K562 (cell line): ENCODE results near the gene MYG1. TPM values are rescaled to one million over a fixed set of nuclear protein-coding genes. Genes with fewer than 3 reads are reported as not detected.

Source experiments
- ATF7 ChIP-seq: fragments of 450-650 bp; IDR thresholded peaks from 2 replicates; pipeline ENCODE4 v1.7.1; 2014; ENCODE audit warnings: mild to moderate bottlenecking, moderate library complexity
- BHLHE40 ChIP-seq: IDR thresholded peaks from 2 replicates; pipeline ENCODE4 v1.6.1; 2011; ENCODE audit warnings: low read length, improper control_type of control experiment
- BRF1 ChIP-seq: IDR thresholded peaks from 3 replicates; pipeline ENCODE4 v1.6.1; 2011; ENCODE audit warnings: borderline replicate concordance, mild to moderate bottlenecking; ENCODE audit not compliant: insufficient read length; ENCODE audit errors: extremely low read depth
- GABPB2 ChIP-seq: fragments of 250-450 bp; sonication (Bioruptor Pico); conservative IDR thresholded peaks from 2 replicates; pipeline ENCODE4 v1.5.1; 2021; ENCODE audit warnings: mild to moderate bottlenecking
- GATAD2B ChIP-seq: fragments of 450-650 bp; IDR thresholded peaks from 2 replicates; pipeline ENCODE4 v1.6.1; 2017; ENCODE audit warnings: mild to moderate bottlenecking, borderline replicate concordance
- KLF10 ChIP-seq: fragments of 250-450 bp; sonication (Bioruptor Pico); IDR thresholded peaks from 2 replicates; pipeline ENCODE4 v1.6.1; 2021; ENCODE audit warnings: matching md5 sums
- L3MBTL2 ChIP-seq: fragments of 450-650 bp; IDR thresholded peaks from 2 replicates; pipeline ENCODE4 v1.6.1; 2016; ENCODE audit warnings: mild to moderate bottlenecking, moderate library complexity
- MED1 ChIP-seq: sonication (generic); formaldehyde crosslinking; IDR thresholded peaks from 2 replicates; pipeline ENCODE4 v1.8.1; 2023; ENCODE audit warnings: missing genetic modification reagents, borderline replicate concordance
- MYNN ChIP-seq, 2 experiments: sonication (generic); formaldehyde crosslinking in 1 of 2; IDR thresholded peaks; 2 replicates each; pipeline versions ENCODE4 v1.5.0 to v1.6.1; 2016 to 2020; ENCODE audit warnings: antibody characterized with exemption in 1 of 2, missing genetic modification reagents in 1 of 2
- NONO ChIP-seq, 2 experiments: fragments of 200-400 bp in 1 of 2; fragments of 450-650 bp in 1 of 2; formaldehyde crosslinking in 1 of 2; IDR thresholded peaks; 2 replicates each; pipeline ENCODE4 v1.6.1; 2017; ENCODE audit warnings: low read depth in 2 of 2, mild to moderate bottlenecking in 2 of 2, moderate library complexity in 2 of 2, low read length in 1 of 2
- PCBP2 ChIP-seq: fragments of 200-400 bp; formaldehyde crosslinking; IDR thresholded peaks from 2 replicates; pipeline ENCODE4 v1.6.1; 2018; ENCODE audit warnings: low read length, low read depth, mild to moderate bottlenecking, moderate library complexity; ENCODE audit not compliant: poor library complexity, severe bottlenecking
- RAD51 ChIP-seq: fragments of 450-650 bp; IDR thresholded peaks from 2 replicates; pipeline ENCODE4 v1.7.1; 2016; ENCODE audit warnings: low read depth, mild to moderate bottlenecking, borderline replicate concordance
- ZNF12 ChIP-seq: sonication (generic); formaldehyde crosslinking; IDR thresholded peaks from 2 replicates; pipeline ENCODE4 v1.4.0; 2020; ENCODE audit warnings: mild to moderate bottlenecking, missing genetic modification reagents
- ZNF121 ChIP-seq: sonication (generic); formaldehyde crosslinking; conservative IDR thresholded peaks from 2 replicates; pipeline ENCODE4 v1.8.0; 2022; ENCODE audit warnings: missing genetic modification reagents
- ZNF445 ChIP-seq: fragments of 250-450 bp; sonication (Bioruptor Pico); IDR thresholded peaks from 2 replicates; pipeline ENCODE4 v1.4.0; 2020; ENCODE audit warnings: low read depth, mild to moderate bottlenecking, moderate library complexity
- ZNF583 ChIP-seq: fragments of 250-450 bp; sonication (Bioruptor Pico); IDR thresholded peaks from 2 replicates; pipeline ENCODE4 v1.4.0; 2020
- polyA plus RNA-seq, 8 experiments: library from polyadenylated mRNA; depleted of rRNA in 4 of 8; stranded (reverse) in 5 of 8; unstranded in 3 of 8; fragments of >200 nt; fragmentation: Nextera tagmentation in 2 of 8; fragmentation: Illumina TruSeq in 1 of 8; extraction: Ambion mirVana in 2 of 8; extraction: Trizol in 1 of 8; gene quantifications; 2 replicates each; pipeline versions ENCODE4 v1.2.1 to v1.2.3, GENCODE V29; 2011 to 2014; ENCODE audit warnings: inconsistent platforms in 1 of 8, missing spikeins in 1 of 8
- total RNA-seq, 7 experiments: library from RNA; depleted of rRNA in 6 of 7; stranded (reverse); fragments of >200 nt in 6 of 7; fragmentation: Illumina TruSeq in 2 of 7; extraction: Trizol in 2 of 7; gene quantifications; 2 replicates each; pipeline versions ENCODE4 v1.2.1 to v1.2.3, GENCODE V29; 2011 to 2021; ENCODE audit warnings: low replicate concordance in 1 of 7
- TF ChIP-seq, protein P1 (sequence below): fragments of 450-650 bp; formaldehyde crosslinking; IDR thresholded peaks from 2 replicates; pipeline ENCODE4 v1.4.0; 2020; ENCODE audit warnings: mild to moderate bottlenecking
- TF ChIP-seq, protein P2 (sequence below): sonication (generic); formaldehyde crosslinking; IDR thresholded peaks from 2 replicates; pipeline ENCODE4 v1.8.1; 2023; ENCODE audit warnings: mild to moderate bottlenecking, missing genetic modification reagents
- TF ChIP-seq, protein P3 (sequence below): fragments of 250-450 bp; sonication (Bioruptor Pico); IDR thresholded peaks from 2 replicates; pipeline ENCODE4 v1.5.0; 2022; ENCODE audit warnings: mild to moderate bottlenecking
- TF ChIP-seq, protein P4 (sequence below): IDR thresholded peaks from 2 replicates; pipeline ENCODE4 v1.6.1; 2012; ENCODE audit warnings: low read depth, low read length, improper control_type of control experiment, borderline replicate concordance

The MYG1 gene
- total and polyA plus RNA-seq, 9 of the 15 experiments (the other 6 are each of a cell fraction or from before 2014, with no cell fraction given), result 0.45 to 5.6 (median 2.1) TPM

DNA sequence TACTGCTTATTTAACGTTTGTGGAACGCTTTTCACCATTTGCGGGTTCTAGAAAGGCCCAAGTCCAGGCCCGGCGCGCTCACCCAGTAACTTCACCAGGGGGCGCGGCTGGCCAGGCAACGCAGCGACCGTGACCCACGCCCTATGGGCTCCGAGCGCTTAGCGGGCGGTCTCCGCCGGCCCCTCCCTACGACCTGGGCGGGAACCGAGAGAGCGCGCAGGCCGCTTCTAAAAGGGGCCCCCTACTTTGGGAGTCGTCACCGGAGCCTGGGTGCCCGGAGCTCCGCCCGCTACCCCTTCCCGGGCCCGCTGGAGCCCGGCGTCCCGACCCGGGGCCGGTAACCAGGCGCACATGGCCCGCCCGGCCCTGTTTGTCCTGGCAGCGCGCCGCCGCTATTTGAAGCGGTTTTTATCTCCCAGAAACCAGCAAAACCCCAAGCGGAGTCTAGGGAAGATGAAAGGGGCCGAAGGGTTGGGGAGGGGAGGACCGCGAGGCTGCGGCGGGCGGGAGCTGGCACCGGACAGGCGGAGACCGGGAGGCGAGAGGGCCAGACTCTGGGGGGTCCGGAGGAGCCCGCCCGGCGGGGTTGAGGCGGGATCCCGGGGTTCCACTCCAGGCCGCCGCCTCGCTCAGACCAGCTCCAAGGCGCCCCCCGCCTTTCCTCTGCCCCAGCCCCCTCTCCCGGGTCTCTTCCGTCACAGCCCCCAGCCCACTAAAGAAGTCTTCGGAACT, 25.4 kb downstream of the MYG1 start (continued):
- TF ChIP-seq, protein P1, sequence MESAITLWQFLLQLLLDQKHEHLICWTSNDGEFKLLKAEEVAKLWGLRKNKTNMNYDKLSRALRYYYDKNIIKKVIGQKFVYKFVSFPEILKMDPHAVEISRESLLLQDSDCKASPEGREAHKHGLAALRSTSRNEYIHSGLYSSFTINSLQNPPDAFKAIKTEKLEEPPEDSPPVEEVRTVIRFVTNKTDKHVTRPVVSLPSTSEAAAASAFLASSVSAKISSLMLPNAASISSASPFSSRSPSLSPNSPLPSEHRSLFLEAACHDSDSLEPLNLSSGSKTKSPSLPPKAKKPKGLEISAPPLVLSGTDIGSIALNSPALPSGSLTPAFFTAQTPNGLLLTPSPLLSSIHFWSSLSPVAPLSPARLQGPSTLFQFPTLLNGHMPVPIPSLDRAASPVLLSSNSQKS (CRISPR knock-in tag), result no peak
- no peak for TF ChIP-seq ZNF12 (CRISPR knock-in tag)
- no peak for TF ChIP-seq MED1 (CRISPR knock-in tag)
- TF ChIP-seq NONO (IDR thresholded peaks at IDR 0.05; ENCODE audit: low read depth in 2 of 2, low read length in 1 of 2), result peak; percentile 64 to 85; a peak in 3 of 4 replicates
- TF ChIP-seq ZNF583 (CRISPR knock-in tag), result 0 out of 2 replicates have a peak, but pooled peaks have one; percentile 31
- TF ChIP-seq MYNN (IDR thresholded peaks at IDR 0.05), result peak; percentile 9; the same call in 1 of the 2 replicates
- no peak for TF ChIP-seq MYNN (CRISPR knock-in tag; IDR thresholded peaks at IDR 0.05)
- peak; percentile 65; the same call in 1 of the 2 replicates for TF ChIP-seq ATF7
- TF ChIP-seq RAD51, result no peak
- TF ChIP-seq, protein P2, sequence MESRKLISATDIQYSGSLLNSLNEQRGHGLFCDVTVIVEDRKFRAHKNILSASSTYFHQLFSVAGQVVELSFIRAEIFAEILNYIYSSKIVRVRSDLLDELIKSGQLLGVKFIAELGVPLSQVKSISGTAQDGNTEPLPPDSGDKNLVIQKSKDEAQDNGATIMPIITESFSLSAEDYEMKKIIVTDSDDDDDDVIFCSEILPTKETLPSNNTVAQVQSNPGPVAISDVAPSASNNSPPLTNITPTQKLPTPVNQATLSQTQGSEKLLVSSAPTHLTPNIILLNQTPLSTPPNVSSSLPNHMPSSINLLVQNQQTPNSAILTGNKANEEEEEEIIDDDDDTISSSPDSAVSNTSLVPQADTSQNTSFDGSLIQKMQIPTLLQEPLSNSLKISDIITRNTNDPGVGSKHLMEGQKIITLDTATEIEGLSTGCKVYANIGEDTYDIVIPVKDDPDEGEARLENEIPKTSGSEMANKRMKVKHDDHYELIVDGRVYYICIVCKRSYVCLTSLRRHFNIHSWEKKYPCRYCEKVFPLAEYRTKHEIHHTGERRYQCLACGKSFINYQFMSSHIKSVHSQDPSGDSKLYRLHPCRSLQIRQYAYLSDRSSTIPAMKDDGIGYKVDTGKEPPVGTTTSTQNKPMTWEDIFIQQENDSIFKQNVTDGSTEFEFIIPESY (CRISPR knock-in tag), result peak; percentile 44; the same call in 1 of the 2 replicates
- no peak for TF ChIP-seq ZNF121
- TF ChIP-seq, protein P3, sequence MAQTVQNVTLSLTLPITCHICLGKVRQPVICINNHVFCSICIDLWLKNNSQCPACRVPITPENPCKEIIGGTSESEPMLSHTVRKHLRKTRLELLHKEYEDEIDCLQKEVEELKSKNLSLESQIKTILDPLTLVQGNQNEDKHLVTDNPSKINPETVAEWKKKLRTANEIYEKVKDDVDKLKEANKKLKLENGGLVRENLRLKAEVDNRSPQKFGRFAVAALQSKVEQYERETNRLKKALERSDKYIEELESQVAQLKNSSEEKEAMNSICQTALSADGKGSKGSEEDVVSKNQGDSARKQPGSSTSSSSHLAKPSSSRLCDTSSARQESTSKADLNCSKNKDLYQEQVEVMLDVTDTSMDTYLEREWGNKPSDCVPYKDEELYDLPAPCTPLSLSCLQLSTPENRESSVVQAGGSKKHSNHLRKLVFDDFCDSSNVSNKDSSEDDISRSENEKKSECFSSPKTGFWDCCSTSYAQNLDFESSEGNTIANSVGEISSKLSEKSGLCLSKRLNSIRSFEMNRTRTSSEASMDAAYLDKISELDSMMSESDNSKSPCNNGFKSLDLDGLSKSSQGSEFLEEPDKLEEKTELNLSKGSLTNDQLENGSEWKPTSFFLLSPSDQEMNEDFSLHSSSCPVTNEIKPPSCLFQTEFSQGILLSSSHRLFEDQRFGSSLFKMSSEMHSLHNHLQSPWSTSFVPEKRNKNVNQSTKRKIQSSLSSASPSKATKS, result no peak
- TF ChIP-seq PCBP2, result no peak
- peak; percentile 94 for TF ChIP-seq L3MBTL2
- no peak for TF ChIP-seq ZNF445 (CRISPR knock-in tag)
- TF ChIP-seq GATAD2B, result peak; percentile 73; the same call in 1 of the 2 replicates
- no peak for TF ChIP-seq BRF1
- TF ChIP-seq, protein P4, sequence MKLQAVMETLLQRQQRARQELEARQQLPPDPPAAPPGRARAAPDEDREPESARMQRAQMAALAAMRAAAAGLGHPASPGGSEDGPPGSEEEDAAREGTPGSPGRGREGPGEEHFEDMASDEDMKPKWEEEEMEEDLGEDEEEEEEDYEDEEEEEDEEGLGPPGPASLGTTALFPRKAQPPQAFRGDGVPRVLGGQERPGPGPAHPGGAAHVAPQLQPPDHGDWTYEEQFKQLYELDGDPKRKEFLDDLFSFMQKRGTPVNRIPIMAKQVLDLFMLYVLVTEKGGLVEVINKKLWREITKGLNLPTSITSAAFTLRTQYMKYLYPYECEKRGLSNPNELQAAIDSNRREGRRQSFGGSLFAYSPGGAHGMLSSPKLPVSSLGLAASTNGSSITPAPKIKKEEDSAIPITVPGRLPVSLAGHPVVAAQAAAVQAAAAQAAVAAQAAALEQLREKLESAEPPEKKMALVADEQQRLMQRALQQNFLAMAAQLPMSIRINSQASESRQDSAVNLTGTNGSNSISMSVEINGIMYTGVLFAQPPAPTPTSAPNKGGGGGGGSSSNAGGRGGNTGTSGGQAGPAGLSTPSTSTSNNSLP, result no peak
- TF ChIP-seq BHLHE40, result peak; percentile 41; the same call in 1 of the 2 replicates
- TF ChIP-seq KLF10 (CRISPR knock-in tag), result no peak
- TF ChIP-seq GABPB2 (CRISPR knock-in tag), result no peak
